HG02938 (cell line): Measurements from ENCODE around the gene SNX18.
"Not testable (repeated sequence)": the region's sequence is repeated elsewhere in the genome, so short reads cannot be mapped to it uniquely, and the experiment has no call there.

ENCODE experiments used
- ATAC-seq: cut with Tn5 transposase; IDR thresholded peaks from one replicate; pipeline ENCODE4 v1.9.1; 2021; ENCODE audit warnings: mild to moderate bottlenecking, moderate library complexity; ENCODE audit not compliant: unreplicated experiment

The SNX18 gene

DNA sequence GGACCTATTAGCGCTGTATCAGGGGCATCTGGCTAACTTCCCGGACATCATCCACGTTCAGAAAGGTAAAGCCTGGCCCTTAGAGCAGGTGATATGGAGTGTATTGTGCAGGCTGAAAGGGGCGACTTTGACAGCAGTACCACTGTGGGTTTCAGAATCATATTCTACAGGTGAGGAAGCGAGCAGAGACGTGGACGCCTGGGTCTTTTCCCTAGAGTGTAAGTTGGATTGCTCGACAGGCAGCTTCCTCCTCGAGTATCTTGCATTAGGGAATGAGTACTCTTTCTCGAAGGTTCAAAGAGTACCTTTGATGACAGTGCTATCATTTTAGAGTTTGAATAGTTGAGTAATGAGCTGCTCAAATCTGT, 1.9 kb downstream of the SNX18 start:
- no peak for ATAC-seq

DNA sequence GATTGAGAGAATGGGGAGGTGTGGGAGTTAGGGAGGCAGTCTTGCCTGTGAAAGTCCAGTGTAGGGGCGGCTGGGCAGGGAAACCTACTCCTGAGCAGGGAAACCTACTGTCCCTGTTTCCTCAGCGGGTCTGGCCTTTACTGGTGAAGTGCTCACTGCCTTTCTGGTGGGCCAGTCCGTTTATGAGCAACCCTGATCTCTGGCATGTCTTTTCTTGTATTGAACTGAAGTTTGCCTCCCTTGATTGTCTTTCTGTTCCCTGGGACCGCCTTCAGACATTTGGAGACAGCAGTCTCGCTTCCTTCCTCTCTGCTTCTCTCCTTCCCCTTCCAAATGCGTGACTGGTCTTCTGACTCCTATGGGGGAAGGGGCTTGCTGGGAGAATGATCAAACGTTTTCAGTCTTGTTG, 2.9 kb downstream of the SNX18 start:
- ATAC-seq = no peak

DNA sequence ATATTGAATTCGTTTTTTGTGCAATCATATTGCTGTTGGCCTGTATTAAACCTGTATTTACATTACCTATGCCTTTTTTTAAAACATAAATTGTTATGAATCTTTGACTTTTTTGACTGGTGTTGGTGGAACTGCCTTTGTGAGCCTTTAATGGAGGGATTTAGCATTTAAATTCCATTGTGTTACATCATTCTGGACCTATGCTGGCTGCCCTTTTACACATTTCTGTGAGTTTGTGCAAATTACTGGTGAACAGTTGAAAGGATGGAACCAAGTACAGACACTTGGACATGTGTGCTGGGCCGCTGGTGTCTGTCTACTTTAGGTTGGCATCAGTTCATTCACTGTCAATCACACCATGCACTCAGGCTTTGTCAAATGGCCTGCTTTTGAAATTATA, 3.4 kb downstream of the SNX18 start:
- no peak for ATAC-seq

DNA sequence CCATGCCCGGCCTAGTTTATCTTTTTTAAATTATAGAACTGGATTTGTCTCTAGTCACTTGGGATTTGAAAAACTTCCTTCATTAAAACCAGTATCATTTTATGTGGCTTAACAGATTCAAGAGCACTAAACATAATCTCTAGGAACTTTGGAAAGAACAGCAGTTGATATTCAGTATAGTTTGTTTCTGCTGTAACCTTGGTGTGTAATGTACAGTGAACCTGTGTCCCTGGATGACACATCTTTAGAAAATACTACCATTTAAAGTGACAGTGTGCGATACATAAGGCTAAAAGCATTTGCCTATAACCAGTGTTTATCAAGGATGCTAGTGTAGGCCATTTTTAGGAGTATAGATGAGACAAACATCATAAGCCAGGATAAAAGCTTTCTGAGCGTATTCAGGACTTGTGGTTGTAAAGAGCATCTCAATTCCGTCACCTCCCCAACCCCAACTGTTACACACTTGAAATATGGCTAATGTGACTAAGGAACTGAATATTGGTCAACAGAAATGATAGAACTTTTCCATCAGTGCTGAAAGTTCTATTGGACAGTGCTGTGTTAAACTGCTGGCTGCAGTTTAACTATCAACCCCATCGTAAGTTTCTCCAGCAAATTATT, 4.4 kb downstream of the SNX18 start:
- ATAC-seq = no peak

DNA sequence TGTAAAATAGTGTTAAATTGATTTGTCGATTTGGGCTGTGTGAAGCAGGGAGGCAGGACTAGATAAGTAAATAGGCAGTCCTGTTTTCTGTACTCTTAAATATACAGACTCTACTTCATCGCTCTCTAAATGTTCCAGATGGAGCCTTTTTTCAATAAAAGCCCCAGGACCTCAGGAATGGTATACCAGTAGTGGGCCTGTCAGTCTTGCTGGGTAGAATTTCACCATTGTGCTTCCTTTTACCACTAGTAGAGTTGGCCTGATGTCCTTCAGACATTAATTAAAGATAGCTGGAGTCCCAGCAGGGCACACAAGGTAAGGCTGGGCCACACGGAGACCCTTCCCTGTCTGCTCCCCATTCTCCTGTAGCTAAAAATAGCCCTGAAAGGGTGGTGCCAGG, 6.0 kb downstream of the SNX18 start:
- no peak for ATAC-seq

DNA sequence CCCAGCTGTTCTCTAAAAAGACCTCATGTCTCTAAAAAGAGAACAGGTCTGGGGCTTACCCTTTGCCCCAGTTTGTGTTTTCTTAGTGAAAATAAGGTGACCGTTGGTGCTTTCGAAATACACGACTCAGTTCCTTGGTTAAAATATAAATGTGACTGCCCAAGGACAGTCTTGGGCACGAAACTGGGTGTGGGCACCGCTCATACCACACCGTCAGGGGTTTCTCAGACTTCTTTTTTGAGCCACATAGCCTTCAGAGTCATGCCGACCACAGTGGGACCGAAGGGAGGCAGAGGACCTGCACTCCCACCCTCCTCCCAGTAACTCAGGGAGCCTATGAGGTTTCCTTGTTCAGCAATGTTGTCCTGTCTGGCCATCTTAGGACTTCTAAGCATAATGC, 6.5 kb downstream of the SNX18 start:
- ATAC-seq = no peak

DNA sequence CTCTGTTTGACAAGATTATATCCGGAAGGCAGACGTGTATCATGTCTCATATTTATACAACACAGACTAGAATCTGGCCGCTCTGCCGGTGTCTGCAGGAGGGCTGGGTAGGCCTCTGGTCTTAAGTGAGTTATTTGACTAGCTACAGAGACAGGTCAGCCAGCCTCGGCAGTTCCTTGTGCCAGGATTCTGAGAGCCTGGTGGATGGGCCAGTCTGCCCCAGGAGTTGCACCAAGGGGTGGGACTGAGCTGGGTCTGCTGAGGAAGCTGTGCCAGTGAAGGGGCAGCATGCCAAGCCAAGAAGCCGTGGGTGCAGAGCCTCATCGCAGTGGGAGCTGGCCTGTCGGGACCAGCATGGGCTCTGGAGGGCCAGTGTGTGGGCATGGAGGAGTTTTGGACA, 7.1 kb downstream of the SNX18 start:
- no peak for ATAC-seq

DNA sequence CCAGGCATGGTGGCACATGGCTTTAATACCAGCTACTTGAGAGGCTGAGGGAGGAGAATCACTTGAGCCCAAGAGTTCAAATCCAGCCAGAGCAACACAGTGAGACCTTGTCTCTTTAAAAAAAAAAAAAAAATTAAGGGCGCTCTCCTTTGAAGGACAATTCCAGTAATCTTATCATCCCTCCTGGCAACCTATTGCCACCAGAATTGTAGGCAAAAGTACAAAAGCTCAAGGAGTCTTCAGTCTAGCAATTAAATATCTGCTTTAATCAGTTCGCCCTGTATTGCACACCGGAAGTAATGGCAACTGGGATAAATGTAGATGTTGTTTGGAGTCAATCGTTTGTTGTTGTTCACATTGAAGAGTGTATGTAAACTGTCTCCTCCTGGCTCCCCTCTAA, 7.7 kb downstream of the SNX18 start:
- no peak for ATAC-seq

DNA sequence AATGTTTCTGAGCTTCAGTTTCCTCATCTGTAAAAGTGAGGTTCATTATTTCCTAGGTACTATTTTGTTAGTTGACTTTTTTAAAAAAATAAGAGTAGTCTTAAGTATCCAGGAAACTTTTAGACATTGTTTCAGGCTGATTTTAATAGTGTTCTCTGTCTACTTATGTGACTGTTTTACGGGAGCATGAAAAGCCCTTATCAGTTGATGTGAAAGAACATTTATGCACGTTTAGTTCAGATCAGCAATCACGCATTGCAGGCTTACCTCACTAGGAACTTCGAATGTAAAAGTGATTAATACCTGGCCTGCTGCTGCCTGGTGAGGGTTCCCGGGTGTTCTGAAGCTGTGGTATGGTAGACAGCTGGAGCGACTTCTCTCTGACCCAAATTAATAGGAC, 8.1 kb downstream of the SNX18 start:
- no peak for ATAC-seq

DNA sequence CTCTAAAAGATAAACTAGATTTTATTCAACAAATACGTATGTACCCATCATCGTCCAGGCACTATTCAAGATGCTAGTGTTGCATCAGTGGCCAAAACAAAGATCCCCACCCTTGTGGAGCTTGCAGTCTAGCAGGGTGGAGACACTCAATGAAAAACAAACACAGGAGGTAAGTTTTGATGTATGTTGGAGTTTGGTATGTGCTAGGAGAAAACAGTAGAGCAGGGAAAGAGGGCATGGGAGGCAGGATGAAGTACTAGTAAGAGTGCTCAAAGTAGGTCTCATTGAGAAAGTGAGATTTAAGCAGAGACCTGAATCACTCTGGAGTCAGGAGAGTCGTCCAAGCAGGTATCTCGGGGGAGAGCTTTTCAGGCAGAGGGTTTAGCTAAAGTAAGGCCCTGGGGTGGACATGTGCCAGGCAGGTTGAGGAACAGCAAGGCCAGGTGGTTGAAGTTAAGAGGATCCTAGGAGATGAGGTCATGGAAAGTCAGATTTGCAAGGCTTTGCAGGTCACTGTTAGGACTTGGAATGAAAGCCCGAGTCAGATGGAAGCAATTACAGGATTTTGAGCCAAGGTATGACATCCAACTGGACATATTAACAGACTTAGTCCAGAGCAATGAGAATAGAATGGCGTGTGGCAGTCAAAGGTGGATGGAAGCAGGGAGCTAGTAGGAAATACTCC, 9.2 kb downstream of the SNX18 start:
- no peak for ATAC-seq

DNA sequence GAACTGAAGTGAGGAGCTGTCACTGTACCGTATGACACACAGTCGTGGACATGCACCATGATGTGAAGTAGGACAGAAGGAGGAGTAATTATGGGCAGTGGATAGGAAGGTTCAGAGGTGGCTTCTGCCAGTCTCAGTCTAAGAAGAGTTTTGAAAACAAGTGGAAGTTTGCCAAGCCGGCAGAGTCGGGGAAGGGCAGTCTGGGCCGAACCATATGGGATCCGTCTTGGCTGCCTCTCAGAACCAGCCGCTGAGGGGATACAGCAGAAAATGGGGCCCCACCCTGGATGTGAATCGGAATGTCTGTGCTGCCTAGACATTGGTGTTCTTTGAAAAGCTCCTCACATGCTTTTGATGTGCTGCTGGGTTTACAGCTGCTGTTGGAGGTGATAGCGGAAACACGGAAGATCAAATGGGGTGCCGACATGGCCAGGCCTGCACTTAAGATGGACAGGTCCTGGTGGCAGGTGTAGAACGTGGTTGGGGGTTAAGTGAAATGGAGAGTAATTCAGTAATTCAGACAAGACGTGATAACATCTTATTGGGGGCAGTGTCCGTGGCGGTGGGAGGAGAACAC, 11.2 kb downstream of the SNX18 start:
- ATAC-seq = no peak

DNA sequence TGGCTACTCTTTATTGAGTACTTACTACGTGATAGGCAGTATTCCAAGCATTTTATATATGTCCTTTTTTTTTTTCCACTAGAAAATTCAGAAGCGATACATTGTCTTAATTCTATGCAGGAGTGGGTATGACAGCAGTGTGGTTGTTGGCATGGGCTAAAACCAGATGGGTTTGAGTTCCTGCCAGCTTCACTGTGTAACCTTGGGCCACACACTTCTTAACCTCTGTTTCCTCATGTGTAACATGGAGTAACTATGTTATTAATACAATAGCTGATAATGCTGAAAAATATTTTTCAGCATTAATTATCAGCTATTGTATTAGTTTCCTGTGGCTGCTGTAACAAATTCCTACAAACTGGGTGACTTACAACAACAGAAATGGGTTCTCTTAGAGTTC, 12.0 kb downstream of the SNX18 start:
- no peak for ATAC-seq

DNA sequence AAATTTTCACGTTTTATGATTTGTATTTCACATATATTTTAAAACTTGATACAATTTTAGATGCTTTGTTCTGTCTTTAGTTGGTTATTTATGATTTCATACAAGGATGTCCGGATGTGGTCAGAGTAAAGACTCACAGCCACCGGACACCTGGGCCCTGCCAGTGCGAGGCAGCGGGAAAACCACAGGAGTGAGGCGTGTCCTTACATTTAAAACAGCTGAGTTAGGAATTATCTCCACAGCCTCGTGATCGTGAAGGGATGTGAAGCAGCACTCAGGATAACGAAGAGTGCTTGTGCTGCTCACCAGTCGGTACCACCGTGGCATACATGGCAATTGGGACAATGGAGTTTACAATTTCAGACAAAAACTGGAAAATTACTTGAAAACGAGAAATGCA, 14.0 kb downstream of the SNX18 start:
- no peak for ATAC-seq

DNA sequence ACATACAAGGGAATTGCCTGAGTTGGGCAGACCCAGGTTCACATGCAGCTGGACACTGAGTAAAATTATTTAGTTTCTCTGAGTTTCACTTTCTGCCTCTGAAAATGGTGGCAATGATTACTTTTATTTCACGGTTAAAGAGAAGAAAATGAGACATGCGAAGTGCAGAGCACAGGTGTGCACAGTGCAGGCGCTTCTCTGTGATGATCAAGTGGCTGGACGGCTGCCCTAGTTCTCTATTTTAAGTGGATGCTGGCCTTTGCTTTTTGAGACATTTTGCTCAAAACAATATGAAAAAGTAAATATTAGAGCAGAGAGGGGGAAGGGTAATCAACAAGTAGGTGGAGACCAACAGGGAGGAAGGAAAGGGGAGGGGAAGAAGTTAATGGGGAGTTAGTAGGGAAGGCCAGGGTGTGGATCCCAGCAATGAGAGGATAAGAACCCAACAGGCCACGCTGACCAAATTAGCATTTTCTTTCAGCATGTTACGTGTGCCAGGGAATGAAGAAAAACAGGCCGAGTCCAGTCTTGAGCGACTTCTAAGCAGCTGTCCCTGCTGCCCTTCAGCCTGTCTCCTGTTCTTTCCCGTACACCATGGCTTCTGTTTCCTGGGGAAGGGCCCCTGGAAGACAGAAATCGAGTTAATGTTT, 16.1 kb downstream of the SNX18 start:
- no peak for ATAC-seq

DNA sequence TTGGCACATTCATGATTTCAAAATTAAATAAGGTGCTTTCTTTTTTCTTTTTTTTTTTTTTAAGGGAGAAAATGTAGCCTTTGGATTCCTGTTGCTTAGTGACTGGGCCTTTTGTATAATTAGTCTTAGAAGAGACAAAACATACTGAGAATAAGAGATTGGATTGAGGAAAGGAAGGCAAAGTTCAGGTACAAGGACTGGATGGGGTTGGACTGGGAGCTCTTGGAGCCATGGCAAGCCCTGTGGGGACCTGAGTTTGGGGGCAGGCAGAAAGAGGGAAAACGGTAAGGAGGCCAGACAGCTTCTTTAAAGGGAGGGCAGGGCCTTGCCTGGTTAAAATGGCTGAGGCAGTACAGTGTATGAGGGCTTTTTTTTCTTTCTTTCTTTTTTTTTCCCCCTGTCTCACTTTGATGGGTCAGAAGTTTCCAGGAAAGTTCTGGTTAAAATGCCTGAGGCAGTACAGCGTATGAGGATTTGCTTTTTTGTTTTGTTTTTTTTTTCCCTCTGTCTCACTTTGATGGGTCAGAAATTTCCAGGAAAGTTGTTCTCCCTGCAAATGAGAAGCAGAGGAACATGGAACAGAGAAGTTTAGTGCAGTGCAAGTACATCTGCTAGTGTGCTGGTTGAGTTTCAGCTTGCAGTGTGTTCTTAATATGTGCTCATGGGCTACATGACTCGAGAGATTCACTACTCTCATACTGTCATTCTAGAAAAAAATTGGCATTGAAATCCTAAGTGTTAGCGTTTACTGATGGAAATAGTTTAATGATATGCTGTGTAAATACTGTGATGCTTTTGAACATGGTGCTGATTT, 16.8 kb downstream of the SNX18 start:
- no peak for ATAC-seq

DNA sequence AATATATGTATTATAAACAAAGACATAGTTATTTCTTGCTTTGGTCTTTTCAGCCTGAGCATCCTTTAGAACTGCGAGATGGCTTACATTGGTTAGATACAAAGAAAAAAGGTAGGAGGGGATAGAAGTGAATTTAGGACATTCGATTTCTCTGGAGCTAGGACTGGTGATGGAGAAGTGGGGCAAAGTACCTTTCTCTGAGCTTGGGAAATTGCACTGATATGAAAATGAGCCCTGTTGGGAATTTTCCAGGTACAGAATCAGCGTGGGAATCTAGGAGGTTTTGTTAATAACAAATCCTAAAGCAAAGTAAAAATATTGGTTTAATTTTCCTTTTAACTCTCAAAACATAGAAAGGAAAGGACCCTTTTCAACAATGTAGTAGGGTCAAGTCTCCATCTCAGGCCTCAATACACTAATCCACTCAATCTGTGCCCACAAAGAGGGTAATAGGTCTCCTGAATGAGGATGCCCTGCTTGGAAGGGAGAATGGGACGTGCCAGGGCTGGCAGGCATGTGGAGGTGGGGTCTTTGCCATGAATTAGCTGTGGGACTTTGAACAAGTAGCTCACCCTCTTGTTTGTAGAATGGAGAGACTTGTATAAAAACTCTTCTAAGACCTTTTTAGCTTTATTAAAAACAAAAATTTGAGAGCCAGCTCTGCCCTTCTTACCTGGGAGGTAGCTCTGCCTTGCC, 17.7 kb downstream of the SNX18 start:
- no peak for ATAC-seq

DNA sequence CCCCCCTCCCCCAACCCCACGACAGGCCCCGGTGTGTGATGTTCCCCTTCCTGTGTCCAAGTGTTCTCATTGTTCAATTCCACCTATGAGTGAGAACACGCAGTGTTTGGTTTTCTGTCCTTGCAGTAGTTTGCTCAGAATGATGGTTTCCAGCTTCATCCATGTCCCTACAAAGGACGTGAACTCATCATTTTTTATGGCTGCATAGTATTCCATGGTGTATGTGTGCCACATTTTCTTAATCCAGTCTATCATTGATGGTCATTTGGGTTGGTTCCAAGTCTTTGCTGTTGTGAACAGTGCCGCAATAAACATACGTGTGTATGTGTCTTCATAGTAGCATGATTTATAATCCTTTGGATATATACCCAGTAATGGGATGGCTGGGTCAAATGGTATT, 18.8 kb downstream of the SNX18 start:
- not testable (repeated sequence) for ATAC-seq

DNA sequence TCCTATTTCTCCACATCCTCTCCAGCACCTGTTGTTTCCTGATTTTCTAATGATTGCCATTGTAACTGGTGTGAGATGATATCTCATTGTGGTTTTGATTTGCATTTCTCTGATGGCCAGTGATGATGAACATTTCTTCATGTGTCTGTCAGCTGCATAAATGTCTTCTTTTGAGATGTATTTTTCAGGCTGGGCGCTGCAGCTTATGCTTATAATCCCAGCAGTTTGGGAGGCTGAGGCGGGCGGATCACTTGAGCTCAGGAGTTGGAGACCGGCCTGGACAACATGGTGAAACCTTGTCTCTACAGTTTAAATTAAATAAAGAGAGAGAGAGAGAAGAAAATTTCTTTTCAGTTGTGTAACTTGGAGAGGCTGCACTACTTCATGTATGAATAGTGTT, 19.3 kb downstream of the SNX18 start:
- not testable (repeated sequence) for ATAC-seq

DNA sequence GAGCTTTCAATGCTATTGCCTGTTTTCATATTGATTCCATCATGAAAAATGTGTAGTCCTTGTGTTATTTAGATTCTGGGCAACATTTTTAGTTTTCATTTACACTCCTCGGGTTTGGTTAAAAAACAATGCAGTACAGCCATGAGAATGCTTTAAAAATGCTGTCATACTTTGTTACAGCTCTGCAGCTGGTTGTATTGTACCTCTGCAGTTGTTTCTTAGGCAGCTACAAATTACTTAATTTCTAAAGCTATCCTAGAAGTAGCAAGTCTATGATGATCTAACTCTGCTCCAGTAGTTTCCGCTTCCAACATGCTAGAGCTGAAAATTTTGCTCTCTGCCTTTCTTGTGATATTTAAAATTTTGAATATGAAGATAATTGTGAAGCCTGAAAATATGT, 20.2 kb downstream of the SNX18 start:
- no peak for ATAC-seq

DNA sequence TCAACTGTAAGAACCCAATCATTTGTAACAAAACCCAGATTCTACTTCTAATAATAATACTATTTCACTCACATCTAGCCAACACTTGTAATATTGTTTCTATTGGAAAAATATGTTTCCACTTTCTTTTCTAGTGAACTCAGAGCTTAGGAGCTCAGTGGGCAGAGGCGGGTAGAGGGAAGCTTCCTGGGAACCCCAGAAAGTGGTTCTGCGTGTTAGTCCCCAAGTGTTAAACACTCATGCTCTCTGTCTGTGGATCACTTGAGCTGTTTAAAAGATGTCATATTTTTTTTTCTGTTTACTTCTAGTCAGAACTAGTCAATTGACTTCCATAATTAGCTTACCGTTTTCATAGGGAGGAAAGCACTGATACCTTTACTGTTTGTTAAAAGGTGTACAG, 20.6 kb downstream of the SNX18 start:
- ATAC-seq = no peak

DNA sequence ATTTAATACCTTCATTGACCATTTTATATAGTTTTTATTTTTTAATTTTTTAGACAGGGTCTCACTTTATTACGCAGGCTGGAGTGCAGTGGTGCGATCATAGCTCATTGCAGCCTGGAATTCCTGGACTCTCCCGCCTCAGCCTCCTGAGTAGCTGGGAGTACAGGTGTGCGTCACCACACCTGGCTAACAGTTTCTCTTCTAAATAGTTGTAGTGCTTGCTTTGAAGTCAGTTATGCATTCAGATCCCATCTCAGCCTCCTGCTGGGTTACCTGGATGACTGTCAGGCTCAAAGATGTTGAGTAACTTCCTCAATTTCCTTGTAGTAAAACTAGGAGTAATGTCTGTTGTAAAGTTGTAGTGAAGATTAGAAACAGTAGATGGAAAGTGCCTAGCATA, 21.4 kb downstream of the SNX18 start:
- no peak for ATAC-seq
